ENCODE results near the gene PISD. TPM values are rescaled to one million over a fixed set of nuclear protein-coding genes. Genes with fewer than 3 reads are reported as not detected.

The PISD gene
- total RNA-seq, 1 donor from 2014 or later = 29.6 TPM

GRCh38 chr22:31652911-31653684 lies 8.9 kb downstream of the PISD start:
- peak in 1 of 2 donors; percentile 23 for DNase-seq (ENCODE audit: low read depth in 2 of 2)

- no peak for DNase-seq (ENCODE audit: low read depth in 2 of 2)
Measured at GRCh38 chr22:31652088-31652487, 9.9 kb downstream of the PISD start.

DNA sequence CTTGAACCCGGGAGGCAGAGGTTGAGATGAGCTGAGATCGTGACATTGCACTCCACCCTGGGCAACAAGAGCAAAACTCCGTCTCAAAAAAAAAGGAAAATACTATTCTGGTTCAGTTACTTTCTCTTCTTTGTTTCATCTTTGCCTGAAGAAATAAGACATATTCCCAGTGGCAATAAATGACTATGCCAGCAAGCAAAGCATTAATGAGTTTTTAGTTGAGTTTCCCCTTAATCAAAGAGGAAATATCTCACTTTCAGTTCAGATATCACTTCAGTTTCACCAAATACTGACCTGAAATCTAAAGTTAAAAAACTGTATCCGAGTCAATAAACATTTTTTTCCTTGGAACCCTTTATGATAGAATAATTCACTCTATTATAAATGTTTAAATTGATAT lies 10.4 kb downstream of the PISD start:
- no peak for DNase-seq (ENCODE audit: low read depth in 2 of 2)

DNA sequence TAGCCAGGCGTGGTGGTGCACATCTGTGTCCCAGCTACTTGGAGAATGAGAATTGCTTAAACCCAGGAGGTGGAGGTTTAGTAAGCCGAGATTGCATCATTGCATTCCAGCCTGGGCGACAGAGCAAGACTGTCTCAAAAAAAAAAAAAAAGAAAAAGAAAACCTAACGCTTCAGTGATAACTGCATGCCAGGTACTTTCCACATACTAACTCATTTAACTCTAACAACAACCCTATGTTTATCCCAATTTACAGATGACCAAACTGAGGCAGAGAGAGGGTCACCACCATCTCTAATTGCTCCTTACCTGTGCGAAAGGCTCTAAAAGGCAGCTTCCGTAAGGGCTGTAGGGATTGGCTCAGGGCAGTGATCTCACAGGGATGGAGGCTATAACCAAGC lies 11.6 kb downstream of the PISD start:
- DNase-seq (ENCODE audit: low read depth in 2 of 2) = peak in 1 of 2 donors; percentile 34

DNA sequence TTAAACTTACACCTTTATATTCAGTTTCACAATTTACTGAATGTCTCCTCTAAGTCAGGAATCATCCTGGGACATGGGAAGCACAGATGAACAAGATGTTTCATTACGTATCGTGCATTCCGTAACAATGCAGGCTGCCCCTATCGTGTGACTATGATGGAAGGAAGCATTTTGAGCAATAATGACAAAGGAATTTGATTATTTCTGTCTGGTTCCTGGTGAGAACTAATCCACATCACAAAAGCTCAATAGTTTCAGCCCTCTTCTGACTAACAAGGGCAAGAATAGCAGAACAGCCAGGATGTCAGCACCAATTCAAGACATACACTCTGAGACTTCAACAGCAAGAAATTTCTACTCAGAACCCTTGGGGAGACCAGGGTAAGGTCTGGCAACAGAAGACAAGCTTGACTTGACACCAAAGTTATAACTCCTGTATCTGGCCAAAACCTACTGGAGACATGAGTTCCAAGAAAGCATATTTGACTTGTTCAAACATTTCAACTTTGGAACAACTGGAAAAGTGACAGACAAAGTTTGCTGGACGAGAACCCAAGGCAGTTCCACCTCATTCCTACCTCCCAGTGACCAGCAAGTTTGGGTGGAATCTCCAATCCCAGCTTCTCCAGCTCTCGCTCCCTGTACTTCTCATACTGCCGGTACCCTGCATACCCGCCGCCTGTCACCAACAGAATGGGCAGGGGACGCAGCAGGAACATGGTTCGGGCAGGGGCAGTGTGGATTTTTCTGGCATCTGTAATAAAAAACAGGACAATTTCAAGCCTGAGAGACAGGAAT lies 14.3 kb downstream of the PISD start:
- DNase-seq (ENCODE audit: low read depth in 2 of 2) = peak; percentile 74 to 94

DNA sequence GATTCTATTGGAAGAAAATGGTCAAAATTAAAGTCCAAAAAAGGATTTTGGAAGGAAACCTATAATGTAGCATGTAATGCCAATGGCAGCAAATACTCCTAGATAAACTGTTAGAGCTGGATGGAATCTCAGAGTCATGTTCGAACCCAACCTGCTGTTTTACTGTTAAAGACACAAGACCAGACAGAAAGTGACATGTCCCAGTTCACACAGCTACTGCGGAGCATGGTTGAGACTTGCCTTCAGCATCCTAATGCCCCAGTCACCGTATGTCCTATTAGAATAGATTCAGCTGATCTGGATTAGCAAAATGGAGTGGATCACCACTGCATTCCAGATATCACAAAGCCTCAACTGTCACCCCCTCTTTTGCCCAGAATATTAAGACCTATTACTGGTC lies 14.9 kb downstream of the PISD start:
- no peak for DNase-seq (ENCODE audit: low read depth in 2 of 2)

DNA sequence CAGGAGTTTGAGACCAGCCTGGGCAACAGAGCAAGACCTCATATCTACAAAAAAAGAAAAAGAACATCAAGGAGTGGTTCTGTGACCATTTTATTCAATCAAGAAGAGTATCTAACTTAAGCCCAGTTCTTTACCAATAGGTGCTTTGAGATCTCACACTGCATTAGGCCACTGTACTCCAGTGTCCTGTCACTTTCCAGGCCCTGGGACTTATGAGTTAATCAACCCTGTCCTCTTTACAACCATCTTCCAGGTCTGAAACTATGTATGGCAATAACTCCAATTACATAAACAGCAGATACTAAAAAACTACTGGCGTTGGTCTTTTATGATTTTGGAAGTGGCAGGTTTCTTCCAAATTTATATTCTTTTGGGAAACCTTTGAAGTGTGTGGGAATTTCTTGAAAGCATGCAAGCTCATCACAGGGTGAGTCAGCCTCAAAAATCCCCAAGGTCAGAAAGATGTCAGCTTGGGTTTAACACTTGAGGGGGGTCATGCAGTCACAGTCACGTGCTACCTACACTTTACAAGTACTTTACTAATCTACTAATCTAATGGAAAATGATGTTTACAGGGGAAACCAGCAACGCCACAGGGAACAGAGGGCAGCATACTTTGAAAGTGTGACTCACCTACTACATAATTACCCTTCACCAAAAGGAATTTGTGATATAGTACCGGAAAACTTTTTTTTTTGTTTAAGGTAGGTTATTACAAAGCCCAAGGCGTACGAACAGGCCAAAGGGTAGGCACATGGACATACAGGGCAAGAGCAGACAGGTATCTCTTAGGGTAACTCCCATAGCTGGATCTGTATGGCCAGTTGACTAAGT lies 15.6 kb downstream of the PISD start:
- peak; percentile 93 to 100 for DNase-seq (ENCODE audit: low read depth in 2 of 2)

GRCh38 chr22:31639436-31640039 lies 22.5 kb downstream of the PISD start:
- no peak for DNase-seq (ENCODE audit: low read depth in 2 of 2)

DNA sequence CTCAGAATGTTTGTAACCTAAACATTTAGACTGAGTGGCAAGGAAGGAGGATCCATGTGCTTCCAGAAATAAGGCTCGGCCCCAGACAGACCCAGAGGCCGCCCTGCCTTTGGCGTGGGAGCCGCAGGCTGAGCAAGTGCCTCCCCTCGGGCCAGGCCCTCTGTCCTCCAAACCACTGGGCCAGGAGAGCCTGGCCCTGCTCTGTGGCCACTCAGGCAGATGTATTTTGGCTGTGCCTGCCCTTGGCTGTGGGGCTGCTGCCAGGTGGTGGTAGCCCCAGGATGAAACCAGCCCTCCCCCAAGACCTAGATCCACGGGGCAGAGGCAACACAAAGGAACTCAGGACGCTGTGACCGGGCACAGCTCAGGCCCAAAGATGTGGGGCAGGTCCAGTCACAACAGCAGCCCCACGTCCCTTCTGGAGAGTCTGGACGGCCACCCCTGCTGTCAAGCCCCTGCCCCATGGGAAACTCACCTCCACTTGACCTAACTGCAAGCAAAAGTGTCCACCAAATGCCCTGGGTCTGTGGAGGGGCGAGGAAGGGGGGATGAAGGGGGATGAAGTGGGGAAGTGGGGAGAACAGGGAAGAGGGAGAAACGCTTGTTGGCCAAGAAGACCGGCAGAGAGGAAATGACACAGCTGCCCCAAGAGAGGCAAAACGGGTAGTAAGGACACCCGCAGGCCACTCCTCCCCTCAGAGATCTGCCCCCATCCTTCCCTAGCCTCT lies 24.0 kb downstream of the PISD start:
- peak in 1 of 2 donors; percentile 72 for DNase-seq (ENCODE audit: low read depth in 2 of 2)

DNA sequence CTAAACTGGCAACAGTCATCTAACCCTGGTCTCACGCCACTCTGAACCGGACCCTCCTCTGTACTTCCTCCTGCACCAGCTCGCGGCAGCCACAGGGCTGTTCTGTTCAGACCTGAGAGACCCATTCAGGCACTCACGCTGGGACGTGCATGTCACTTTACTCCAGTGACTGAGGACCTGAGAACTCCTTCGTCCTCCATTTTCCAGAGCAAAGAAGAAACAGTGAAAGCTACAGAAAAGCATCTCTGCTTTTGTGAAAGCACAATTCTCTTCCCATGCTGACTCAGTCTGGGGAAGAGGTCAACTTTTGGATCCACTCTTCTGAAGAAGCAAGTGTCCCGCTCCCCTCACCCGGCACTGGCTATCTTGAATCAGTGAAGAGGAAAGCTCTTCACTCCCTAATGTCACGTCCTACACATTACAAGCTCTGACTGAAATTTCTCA lies 24.5 kb downstream of the PISD start:
- no peak for DNase-seq (ENCODE audit: low read depth in 2 of 2)

DNA sequence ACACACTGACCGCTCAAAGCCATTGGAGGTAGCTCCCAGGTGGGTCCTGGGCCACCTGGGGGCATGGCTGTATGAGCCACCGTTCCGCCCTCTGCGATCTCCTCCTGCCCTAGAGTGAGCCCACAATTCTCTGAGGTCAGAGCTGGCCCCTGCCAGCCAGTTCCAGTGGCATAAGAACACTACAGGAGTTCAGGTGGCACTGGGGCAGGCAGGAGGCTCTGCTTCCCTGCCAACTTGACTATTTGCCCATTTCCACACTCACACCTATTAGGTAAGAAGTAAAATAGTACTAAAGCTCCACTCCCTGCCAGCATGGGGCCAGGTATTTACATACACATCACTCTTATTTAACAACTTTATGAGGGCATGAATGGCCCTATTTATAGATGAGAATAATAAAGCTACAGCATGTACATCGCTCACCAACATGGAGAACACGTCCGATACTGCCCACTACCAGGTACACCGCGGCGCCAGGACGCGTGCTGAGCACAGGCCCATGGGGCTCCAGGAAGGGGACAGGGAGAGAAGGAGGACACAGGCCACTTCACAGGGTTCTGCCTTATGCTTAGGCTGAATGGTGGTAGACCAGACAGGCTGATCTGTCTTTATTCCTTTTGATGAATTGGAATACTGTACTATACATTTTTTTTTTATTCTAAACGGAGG lies 26.2 kb downstream of the PISD start:
- no peak for DNase-seq (ENCODE audit: low read depth in 2 of 2)

GRCh38 chr22:31631436-31631835 lies 30.6 kb downstream of the PISD start:
- no peak for DNase-seq (ENCODE audit: low read depth in 2 of 2)

- DNase-seq (ENCODE audit: low read depth in 2 of 2) = peak; percentile 92
Measured at GRCh38 chr22:31630331-31631329, 31.4 kb downstream of the PISD start.

- no peak for DNase-seq (ENCODE audit: low read depth in 2 of 2)
Measured at GRCh38 chr22:31629741-31630184, 32.3 kb downstream of the PISD start.

GRCh38 chr22:31628969-31629708 lies 32.9 kb downstream of the PISD start:
- no peak for DNase-seq (ENCODE audit: low read depth in 2 of 2)

- no peak for DNase-seq (ENCODE audit: low read depth in 2 of 2)
Measured at GRCh38 chr22:31628362-31628761, 33.7 kb downstream of the PISD start.

GRCh38 chr22:31627223-31627731 lies 34.7 kb downstream of the PISD start:
- DNase-seq (ENCODE audit: low read depth in 2 of 2) = peak in 1 of 2 donors; percentile 77
